GM12864 (cell line): ENCODE data around the gene SNX10.
A peak's percentile ranks its signal among the peaks of the same experiment; 100 is the strongest.
"Not testable (repeated sequence)": the region's sequence is repeated elsewhere in the genome, so short reads cannot be mapped to it uniquely, and the experiment has no call there.

Source experiments
- DNase-seq: peaks from one replicate; pipeline ENCODE4 v3.0.0-alpha.2; 2011; ENCODE audit warnings: low read depth
- H3K4me3 ChIP-seq: 2 replicates; pipeline ENCODE4 v1.5.1; 2011; ENCODE audit warnings: mild to moderate bottlenecking, low read depth, low read length, control low read depth
- TF ChIP-seq, protein P1 (sequence below): IDR thresholded peaks from 2 replicates; pipeline ENCODE4 v1.5.1; 2011; ENCODE audit warnings: low read depth, mild to moderate bottlenecking, moderate library complexity, low read length, control low read depth, inconsistent platforms; ENCODE audit errors: missing control alignments

The SNX10 gene

DNA sequence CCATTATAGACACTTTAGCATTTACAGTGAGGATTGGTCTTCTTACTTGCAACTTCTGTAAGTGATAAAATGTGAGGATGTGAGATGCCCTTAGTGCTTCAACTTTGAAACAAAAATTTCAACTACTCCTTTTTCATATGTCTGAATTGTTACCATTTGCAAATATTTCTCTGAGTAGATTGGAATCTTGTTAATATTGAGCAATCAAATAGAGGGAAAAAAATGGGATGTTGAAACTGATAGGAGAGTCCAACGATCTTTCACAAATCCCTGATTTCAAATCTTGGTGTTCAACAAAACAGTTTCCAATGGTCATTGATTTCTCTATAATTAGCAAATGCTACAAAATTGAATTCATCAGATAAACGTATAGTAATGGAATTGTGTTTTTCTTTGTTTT, 5.5 kb upstream of the SNX10 start:
- H3K4me3 ChIP-seq, result no peak overlapping the region
- TF ChIP-seq, protein P1, sequence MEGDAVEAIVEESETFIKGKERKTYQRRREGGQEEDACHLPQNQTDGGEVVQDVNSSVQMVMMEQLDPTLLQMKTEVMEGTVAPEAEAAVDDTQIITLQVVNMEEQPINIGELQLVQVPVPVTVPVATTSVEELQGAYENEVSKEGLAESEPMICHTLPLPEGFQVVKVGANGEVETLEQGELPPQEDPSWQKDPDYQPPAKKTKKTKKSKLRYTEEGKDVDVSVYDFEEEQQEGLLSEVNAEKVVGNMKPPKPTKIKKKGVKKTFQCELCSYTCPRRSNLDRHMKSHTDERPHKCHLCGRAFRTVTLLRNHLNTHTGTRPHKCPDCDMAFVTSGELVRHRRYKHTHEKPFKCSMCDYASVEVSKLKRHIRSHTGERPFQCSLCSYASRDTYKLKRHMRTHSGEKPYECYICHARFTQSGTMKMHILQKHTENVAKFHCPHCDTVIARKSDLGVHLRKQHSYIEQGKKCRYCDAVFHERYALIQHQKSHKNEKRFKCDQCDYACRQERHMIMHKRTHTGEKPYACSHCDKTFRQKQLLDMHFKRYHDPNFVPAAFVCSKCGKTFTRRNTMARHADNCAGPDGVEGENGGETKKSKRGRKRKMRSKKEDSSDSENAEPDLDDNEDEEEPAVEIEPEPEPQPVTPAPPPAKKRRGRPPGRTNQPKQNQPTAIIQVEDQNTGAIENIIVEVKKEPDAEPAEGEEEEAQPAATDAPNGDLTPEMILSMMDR, result no peak
- DNase-seq, result no peak

DNA sequence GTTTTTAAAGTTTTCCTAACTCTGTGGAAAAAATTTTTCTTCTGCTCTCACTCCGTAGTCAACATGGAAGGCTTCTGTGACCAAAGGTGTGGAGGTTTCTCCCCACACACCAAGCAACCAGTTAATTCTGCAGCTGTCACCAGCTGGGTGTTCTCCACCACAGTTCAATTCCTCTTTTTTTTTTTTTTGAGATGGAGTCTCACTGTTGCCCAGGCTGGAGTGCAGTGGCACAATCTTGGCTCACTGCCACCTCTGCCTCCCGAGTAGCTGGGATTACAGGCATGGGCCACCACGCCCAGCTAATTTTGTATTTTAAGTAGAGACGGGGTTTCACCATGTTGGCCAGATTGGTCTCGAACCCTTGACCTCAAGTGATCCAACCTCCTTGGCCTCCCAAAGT, 3.5 kb upstream of the SNX10 start:
- not testable (repeated sequence) for H3K4me3 ChIP-seq, DNase-seq

- TF ChIP-seq, protein P1, result no peak
- H3K4me3 ChIP-seq, result peak overlapping the region; percentile 87
- no peak for DNase-seq
Observed at GRCh38 chr7:26291251-26291650, 411 bp upstream of the SNX10 start.

GRCh38 chr7:26292768-26293560, 1.3 kb downstream of the SNX10 start:
- TF ChIP-seq, protein P1, result no peak
- H3K4me3 ChIP-seq, result peak overlapping the region; percentile 87
- no peak for DNase-seq

GRCh38 chr7:26293569-26294308, 2.1 kb downstream of the SNX10 start:
- TF ChIP-seq, protein P1, result no peak
- DNase-seq, result peak; percentile 68
- peak overlapping the region; percentile 87 for H3K4me3 ChIP-seq

GRCh38 chr7:26295015-26295414, 3.4 kb downstream of the SNX10 start:
- TF ChIP-seq, protein P1, result no peak
- no peak overlapping the region for H3K4me3 ChIP-seq
- DNase-seq, result no peak

- H3K4me3 ChIP-seq, result no peak overlapping the region
- TF ChIP-seq, protein P1, result no peak
Observed at GRCh38 chr7:26295586-26295985, 3.9 kb downstream of the SNX10 start.

More at GRCh38 chr7:26295586-26295985, 3.9 kb downstream of the SNX10 start:
- no peak for DNase-seq
